ENCODE data around the gene FRMD3.
"Not testable (repeated sequence)": the region's sequence is repeated elsewhere in the genome, so short reads cannot be mapped to it uniquely, and the experiment has no call there.

Gene FRMD3

DNA sequence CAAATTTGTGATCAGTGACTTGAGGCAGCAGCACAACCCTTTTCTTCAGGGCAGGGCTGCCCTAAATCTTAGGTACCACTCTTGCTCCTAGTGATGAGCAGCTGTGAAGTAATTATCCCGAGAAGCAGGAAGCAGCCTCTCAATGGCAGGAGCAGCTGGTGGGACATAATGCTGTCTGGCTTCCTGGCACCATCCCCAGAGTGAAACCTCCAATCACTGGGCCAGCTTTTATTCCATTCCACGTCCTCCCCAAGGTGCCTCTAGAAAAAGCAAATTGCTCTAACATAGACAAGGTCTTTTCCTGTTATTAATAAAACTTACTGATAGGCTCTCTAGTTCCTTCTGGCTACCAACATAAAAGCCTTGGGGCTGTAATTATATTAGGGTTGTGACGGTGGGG is 154.0 kb downstream of the FRMD3 start:
- DNase-seq: no peak

DNA sequence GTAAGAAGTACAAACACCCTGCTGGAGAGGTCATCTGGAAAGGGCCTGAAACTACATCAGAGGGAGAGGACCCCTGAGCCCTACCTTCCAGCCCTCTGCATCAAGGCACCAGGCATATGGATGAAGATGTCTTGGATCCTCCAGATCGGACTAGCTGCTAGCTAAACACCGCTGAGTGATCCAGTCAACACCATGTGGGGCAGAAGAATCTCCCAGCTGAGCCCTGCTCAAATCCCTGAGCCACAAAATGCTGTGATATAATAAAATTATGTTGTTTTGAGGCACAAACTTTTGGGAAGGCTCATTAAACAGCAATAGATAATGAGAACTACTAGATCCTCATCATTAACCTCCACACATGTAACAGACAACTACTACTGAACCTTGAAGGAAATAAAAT is 155.2 kb downstream of the FRMD3 start:
- DNase-seq: no peak

DNA sequence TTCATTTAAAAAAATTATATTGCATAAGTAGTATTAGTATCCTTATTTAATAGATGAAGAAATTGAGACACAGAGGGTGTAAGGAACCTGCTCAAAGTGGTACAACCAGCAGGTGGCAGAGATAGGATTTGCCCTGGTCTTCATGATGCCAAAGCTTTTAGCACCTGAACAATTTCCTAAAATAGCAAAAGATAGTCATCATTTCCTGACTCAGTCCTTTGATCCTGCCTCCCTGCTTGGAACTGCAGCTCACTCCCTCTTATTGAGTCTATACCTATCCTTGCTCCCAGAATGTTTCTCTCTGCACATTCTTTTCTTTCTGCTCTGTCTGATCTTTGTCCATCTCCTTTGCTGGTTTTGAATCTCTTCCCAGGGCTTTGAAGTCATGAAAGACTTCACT is 155.8 kb downstream of the FRMD3 start:
- DNase-seq: no peak

DNA sequence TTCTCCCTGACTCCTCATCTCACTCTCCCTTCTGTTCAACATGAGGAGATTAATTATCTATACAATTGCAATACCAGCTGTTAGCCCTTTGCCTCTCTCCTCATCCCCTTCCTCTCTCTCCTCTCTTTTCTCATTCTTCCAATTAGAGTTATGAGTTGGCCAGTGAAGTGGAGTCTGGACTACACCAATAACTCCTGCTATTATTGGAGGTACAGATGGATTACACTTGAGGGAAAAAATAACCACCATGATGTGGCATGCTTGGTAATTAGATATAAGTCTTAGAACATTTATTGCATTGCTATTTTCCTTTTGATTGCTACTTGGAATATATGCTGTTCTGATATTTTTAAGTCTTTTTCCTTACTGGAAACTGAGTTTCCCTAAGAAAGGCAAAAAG is 159.2 kb downstream of the FRMD3 start:
- DNase-seq: no peak

DNA sequence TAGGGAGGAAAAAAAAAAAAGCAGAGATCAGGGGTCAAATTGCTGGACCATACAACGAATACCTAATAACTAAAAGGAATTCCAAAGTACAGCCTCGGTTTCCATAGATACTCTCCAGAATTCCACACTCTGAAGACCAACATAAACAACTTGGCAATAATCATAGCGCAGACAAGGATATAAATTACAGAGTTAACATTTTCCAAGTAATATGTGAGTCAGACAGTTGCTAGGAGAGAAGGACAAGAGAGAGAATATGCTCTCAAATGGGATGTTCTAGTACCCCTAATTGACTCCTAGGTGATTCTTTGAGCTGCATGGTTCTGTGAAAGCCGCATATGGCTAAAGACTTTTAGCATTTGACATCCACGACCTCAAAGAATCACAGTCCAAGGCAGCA is 165.2 kb downstream of the FRMD3 start:
- DNase-seq: no peak

DNA sequence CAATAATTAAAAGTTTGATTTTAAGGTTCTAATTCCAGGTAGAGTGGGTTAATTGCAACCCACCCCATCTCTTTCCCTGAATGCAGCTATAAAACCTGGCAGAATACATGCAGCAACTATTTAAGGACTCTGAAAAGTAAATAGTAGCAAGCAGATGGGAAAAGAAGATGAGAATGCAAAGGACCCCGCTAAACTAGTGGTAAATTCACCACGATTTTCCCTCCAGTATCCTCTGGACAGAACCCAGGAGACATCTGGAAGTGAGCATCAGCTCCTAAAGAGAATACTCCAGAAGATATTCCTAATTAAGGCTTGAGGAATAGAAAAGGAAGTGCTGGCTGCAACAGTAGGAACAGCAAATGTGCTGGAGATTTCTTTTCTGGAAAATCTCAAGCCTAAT is 170.9 kb downstream of the FRMD3 start:
- DNase-seq: no peak

DNA sequence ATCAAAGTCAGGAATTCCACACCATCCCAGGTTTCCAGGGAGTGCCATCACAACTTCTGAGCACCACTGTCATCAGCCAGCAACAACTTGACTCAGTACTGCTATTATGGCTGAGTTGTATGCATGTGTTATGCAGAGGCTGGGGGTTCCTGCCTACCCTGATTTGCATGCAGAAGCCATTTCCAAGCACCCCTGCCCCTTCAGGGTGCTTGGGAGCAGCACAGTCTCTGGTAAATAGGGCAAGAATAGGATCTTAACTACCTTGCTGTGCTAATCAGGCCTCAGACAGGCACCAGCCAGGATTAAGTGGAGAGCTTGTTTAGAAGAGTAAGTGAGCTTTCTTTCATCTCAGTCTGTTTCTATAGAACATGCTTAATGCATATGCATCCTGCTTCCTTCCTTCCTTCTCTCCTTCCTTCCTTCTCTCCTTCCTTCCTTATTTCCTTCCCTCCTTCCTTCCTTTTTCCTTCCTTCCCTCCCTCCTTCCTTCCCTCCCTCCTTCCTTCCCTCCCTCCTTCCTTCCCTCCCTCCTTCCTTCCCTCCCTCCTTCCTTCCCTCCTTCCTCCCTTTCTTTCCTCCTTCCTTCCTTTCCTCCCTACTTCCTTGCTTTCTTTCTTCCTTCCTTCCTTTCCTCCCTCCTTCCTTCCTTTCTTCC is 175.7 kb downstream of the FRMD3 start:
- no peak for DNase-seq

DNA sequence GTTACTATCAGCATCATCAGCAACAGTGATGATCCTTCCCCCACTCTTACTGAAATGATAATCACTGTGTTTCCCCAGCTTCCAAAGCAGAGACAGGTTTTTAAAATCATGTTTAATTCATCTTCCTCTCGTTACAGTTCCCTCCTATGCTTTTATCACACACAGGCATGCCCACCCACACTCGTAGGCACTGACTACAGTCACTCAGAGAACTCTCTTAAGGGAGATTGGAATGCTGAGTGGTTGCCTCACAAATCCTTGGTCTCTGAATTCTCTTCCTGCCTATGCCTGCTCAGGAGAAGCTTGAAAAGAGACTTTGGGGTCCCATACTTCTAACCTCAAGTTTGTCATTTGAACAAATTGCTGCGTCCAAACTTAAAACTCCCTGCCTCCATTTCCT is 179.2 kb downstream of the FRMD3 start:
- no peak for DNase-seq

DNA sequence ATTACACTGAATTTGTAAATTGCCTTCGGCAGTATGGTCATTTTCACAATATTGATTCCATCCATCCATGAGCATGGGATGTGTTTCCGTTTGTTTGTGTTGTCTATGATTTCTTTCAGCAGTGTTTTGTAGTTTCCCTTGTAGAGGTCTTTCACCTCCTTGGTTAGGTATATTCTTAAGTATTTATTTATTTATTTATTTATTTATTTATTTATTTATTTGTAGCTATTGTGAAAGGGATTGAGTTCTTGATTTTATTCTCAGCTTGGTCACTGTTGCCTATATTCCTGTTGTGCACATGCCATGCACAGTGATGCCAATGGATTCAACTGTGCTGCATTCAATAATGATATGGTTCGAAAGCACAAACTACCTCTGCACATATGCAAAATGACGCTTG is 179.7 kb downstream of the FRMD3 start:
- not testable (repeated sequence) for DNase-seq

DNA sequence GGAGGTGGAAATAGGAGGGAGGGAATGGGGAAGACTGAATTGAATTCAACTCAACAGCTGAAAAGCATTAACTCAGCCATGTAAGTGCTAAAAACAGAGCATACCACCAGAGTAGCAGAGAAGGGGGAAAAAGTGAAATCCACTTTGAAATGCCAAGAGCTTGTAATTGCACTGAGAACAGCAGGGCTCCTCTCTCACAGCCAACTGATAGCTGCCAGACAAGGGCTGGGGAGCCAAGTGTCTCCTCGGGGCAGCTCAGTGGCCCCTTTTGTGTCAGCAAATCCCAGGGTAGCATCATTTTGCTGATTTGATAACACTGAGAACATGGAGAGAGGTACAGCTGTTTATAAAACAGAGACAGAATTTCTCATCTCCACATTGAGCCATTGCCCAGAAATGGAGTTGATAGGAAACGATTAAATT is 182.5 kb downstream of the FRMD3 start:
- DNase-seq: no peak

DNA sequence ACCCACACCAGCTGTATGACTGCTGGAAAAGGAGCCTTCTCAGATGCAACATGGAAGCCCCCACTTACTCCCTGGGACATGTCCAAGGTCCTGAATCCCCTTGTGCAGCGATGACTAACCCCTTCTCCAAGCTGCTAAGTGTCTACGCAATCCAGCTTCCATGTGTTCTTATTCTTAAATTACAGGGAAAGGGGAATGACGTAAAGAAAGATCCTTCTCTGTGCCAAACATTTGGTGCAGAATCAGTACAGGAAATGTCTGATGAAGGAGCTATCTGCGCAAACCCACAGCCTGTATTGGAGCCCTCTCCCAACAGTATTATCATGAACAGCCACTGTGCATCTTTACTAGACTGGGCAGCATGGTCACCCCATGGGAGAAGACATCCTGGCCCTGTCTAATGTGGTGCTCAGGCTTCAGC is 183.2 kb downstream of the FRMD3 start:
- DNase-seq: no peak

DNA sequence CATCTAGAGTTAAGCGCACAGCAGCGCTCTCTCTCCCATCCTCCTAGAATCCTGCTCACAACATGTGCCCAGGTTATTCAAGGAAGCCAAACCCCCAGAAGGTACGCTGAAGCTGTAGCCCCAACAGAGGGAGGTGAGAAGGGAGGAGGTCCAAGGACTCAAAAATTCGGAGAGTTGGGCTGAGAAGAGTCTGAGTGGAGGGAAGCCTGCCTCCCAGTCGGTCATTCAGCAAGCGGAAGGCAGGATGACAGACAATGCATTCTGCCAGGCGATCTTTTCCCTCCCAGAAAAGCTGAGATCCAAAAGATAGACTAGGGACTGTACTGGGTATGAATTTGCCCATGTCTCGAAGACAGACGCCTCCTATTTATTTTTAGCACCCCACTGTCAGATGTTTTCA is 189.2 kb downstream of the FRMD3 start:
- no peak for DNase-seq

DNA sequence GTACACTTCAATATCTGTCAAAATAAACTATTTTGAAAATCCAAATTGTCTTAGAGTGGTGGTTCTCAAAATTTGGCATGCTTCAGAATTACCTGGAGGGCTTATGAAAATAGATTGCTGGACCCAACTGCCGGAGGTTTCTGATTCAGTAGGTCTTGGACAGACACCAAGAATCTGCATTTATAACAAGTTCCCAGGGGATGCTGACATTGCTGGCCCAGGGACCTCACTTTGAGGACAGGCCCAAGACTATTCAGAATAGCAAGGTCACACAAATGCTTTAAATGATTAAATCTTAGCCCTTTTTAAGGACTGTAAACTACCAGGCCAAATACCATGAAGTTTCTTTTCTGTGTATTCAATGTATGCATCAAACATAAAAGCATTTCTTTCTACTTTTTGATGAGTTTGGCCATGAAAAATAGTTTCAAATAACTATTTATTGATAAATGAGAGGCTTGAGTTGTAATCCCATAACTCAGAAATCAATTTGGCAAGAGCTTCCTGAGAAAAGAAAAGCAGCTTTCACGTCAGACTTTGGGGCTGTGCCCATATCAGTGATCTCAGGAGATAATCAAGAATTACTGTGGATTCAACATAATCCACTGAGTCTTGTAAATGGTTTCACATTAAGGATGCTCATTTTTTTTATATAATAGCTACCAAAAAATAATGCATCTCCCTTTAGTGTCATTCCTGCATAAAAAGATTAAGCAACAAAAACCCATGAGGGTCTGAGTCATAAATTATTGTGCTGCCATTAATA is 191.4 kb downstream of the FRMD3 start:
- DNase-seq: no peak

DNA sequence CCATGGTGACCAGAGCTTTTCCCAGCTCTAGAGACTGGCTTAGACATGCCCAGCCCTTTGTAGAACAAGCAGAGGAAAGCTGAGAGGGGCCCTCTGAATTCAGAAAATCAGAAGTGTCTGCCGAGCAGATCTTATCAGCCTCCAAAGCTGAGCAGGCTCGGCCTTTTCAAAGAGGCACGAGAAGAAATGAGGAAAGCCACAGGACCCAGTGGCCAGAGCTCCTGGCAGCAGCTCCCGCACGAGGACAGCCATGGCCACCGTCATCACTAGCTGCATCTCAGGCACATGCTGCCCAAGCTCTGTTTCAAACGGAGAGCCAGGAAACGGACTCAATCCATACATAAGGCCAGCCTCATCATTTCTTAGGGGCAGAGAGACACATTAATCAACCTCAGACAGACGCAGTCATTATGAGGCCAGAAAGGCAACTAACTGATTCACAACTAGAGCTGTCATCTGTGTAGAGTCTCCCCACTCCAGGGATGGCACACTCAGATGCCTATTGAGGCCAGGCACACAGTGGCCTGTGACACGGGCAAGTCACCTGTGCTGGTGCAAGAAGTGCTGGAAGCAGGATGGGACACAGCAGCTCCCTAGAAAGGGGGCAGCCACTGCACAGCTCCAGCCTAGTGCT is 194.7 kb downstream of the FRMD3 start:
- DNase-seq: no peak

DNA sequence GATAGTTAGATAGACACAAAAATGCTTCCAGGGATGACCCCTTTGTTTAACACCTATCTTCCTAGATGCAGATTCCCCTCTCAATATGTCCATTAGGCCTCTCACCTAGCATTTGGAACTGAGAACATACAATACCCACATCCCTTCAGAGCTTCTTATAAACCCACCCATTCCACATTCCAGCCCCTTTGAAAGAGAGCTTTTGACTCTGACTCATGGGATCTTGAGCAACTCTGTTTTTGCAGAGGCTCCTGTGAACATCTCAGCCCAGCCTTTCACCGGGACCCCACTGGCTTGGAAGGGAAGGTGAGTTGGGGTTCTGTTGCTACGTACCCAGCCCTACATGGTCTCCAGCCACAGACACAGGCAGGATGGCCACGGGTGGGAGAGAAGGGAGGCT is 195.5 kb downstream of the FRMD3 start:
- DNase-seq: no peak

DNA sequence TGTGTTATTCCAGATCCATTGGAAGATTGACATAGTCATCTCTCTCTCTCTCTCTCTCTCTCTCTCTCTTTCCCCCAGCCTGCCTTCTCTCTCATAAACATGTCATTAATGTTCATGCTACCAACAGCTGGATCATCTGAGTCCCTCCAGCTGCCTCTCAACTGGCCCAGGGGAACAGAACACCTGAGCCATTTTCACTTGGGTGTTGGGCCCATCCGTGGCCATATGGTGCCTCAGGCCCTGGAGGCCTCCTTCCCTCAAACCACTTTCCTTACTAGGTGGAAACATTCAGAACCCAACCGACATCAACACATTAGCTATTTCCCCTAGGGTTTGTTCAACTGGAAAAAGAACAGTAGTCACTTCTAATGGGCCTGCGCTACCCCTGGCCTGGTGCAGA is 196.2 kb downstream of the FRMD3 start:
- DNase-seq: no peak

DNA sequence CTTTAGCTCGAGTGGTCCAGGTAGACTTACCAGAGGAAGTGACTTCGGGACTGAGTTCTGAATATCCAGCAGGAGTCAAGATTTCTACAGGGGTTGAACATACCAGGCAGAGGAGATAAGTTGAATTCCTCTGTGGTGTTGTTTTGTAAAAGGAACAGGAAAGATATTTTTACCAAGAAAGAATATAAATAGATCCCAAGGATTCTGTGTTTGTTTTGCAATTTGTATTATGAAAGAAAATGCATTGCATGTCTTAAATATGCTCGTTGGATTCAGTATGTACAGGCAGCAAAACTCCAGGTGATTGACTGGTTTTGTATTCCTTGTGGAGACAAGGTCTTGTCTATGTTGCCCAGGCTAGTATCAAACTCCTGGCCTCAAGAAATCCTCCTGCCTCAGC is 197.8 kb downstream of the FRMD3 start:
- DNase-seq: no peak

DNA sequence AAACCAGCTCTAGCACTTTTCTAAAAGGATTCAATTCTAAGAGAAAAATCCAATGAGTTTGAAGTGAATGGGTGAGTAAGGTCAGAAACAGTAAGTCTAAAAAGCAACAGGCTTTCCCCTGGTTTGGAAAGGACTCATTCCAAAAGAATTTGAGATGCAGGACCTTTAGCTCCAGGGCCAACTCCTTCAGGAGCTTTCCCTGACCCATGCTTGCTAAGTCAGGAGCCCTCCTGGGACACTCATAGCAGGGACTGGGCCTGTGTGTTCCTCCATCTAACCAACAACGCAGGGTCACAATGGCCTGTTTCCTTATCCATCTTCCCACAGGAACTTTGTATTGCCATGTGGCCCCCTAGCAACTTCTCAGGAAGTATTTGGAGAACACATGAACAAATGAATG is 198.8 kb downstream of the FRMD3 start:
- DNase-seq: no peak

DNA sequence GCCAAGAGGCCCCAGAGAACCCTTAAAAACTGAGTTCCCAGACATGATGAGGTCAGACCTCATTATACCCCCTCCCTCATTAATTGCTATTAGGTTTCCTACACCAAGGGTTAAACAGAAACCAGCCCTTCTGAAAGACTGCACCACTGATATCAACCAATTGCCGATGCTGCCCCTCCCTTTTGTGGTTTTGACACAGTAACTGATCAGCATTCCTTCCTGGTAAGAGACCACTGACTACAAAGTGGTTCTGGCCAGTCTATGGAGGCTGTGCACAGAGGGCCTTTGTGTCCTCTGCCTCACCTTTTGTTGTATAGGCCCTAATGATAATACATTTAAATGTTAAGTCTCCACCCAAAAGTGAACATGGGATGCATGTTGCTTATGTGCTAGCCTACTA is 201.5 kb downstream of the FRMD3 start:
- DNase-seq: no peak

DNA sequence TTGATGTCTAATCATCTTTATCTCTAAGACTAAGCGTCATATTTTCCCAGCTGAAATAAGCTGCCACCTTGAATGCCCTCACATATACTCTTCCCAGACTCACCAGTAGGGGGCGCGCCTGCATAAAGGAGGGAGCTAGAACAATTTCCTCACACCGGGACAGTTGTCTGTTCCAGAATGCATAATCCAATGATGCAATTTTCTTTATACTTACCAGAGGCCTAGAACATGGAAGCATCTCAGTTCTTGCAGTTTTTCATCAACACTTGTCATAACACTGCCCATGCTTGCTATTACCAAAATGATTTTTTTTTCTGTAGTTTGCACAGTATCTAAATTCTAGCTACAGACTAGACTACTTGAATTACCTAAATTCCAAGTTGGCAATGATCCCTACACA is 203.9 kb downstream of the FRMD3 start:
- peak; percentile 37 to 64 for DNase-seq

DNA sequence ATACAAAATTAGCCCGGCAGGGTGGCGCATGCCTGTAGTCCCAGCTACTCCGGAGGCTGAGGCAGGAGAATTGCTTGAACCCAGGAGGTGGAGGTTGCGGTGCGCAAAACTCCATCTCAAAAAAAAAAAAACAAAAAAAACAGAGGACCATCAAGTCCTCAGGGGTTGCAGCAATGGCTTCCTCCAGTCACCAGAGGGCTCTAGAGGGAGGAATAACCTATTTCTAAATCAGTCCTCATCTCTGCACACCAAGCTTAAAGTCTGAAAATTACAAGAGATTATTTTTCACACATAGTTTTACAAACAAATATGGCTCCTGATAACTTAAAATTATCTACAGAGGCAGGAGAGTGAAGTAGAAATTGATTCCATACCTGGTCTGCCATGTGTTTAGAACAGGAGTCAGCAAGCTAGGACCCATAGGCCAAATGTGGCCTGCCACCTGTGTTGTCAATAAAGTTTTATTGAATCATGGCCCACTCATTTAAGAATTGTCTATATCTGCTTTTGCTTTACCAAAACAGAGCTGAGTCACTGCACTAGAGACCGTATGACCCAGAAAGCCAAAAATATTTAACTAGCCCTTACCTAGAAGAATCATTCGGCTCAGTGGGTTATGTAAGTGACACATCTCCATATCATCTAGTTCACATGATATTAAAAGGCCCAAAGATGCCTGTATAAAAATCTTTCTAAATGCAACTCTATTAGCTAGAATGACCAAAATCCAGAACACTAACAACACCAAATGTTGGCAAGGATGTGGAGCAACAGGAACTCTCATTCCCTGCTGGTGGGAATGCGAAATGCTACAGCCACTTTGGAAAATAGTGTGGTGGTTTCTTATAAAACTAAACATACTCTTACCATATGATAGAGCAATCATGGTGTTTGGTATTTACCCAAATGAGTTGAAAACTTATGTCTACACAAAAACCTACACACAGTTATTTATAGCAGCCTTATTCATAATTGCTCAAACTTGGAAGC is 207.7 kb downstream of the FRMD3 start:
- DNase-seq: no peak

DNA sequence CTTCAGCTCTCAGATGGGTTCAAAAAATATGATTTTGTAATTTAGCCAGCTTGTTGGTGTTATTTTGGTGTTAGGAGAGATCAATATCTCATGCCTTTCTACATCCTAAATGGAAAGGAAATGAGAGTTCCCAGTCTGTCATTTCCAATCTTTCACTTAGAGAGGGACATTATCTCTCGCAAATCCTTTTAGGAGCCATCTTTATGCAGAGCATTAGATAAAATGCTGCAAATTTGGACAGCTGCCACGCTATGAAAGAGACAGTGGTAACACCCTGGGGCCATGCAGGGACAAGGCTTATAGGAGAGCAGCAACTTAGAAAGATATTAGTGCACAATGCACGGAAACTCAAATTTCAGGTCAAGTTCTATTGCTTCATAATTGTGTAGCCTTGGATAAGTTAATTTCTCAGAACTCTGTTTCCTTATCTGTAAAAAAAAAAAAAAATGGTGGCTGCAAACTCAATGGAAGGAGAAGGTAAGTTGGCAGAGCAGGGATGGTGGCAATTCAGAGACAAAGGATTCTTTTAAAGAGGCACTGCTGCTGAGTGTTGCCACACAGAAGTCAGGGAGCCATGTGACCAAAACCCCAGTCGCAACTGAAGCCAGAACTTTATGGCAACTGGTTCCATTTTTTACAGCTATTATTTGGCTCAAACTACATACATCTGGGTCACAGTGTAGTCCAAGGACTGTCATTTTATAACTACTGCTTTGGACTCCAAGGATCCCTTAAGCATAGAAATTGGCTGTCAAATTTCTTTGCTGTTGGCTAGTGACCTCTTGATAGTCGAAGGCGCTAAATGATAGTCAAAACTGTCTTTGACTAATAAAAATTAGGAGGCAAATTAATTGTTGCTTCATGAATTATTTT is 210.2 kb downstream of the FRMD3 start:
- no peak for DNase-seq

Data from stimulated activated CD4-positive, alpha-beta T cell treated with anti-CD3 and anti-CD28 coated beads, Interleukin-4, amount 100 ng/mL, for 4 hours (primary cell).